Glutamatergic neuron (in vitro differentiated cells): Measurements from ENCODE around the gene SLC35B4. TPM values are rescaled to one million over a fixed set of nuclear protein-coding genes. Genes with fewer than 3 reads are reported as not detected.

Experiments used
- DNase-seq: peaks from one replicate; pipeline ENCODE4 v3.0.0; 2022
- H3K27ac Mint-ChIP-seq: one replicate; pipeline ENCODE4 v1.8.0; 2020; ENCODE audit warnings: mild to moderate bottlenecking, mixed read lengths, inconsistent platforms; ENCODE audit not compliant: unreplicated experiment
- H3K27me3 Mint-ChIP-seq: one replicate; pipeline ENCODE4 v1.8.0; 2020; ENCODE audit warnings: mild to moderate bottlenecking, moderate library complexity, mixed read lengths, inconsistent platforms; ENCODE audit not compliant: unreplicated experiment
- H3K36me3 Mint-ChIP-seq: one replicate; pipeline ENCODE4 v1.8.0; 2020; ENCODE audit warnings: mild to moderate bottlenecking, mixed read lengths, inconsistent platforms; ENCODE audit not compliant: unreplicated experiment
- H3K4me1 Mint-ChIP-seq: one replicate; pipeline ENCODE4 v1.8.0; 2020; ENCODE audit warnings: mild to moderate bottlenecking, low read depth, mixed read lengths, inconsistent platforms; ENCODE audit not compliant: unreplicated experiment
- H3K4me3 Mint-ChIP-seq: one replicate; pipeline ENCODE4 v1.8.0; 2020; ENCODE audit warnings: mild to moderate bottlenecking, mixed read lengths, inconsistent platforms; ENCODE audit not compliant: unreplicated experiment
- H3K9me3 Mint-ChIP-seq: one replicate; pipeline ENCODE4 v1.8.0; 2020; ENCODE audit warnings: mild to moderate bottlenecking, moderate library complexity, mixed read lengths, inconsistent platforms; ENCODE audit not compliant: unreplicated experiment
- total RNA-seq: library from RNA; stranded (reverse); fragmentation: NEBNext Ultra II Directional; extraction: Animal tissue kit (Norgen Biotek cat#: 25700); gene quantifications from one replicate; pipeline ENCODE4 v1.2.1, GENCODE V29; 2021; ENCODE audit not compliant: unreplicated experiment
- TF ChIP-seq, protein P1 (sequence below): fragments of 200-600 bp; sonication (generic); IDR thresholded peaks from one replicate; pipeline ENCODE4 v1.5.0; 2021; ENCODE audit not compliant: partially characterized antibody, unreplicated experiment

The SLC35B4 gene
- total RNA-seq, 1 donor from 2014 or later: 40.9 TPM

DNA sequence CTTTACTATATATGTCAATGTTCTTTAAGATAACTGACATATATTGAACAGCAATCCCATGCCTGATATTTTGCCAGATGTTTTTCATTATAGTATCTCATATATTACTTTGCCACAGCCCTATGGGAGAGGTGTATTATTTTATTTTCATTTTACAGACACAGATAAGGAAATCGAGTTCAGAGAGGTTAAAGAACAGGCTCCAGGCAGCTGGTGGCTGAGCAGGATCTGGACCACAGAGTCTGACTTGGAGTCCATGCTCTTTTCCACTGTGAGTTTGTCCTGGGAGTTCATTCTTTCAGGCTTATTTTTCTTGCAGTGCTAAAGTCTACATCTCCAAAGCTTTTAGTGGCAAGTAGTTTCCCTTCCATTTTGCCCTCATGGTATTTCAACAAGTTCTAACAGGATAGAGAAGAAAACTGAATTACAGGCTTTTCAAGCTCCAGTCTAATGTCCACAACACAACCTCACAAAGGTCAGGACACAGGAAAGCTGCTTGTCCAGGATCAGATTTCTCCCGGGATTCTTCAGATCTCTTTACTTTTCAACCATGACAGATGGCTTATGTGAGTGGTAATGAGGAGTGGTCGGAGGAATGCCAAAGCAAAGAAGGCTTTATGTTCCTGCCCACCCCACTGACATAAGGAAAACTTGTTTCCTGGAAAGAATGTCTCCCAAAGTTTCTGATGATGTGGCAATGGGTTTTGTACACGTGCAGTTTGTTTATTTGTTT, 13.1 kb upstream of the SLC35B4 start:
- no peaks in the 10 kb centered on the region for H3K9me3 Mint-ChIP-seq
- DNase-seq: no peak
- TF ChIP-seq, protein P1, sequence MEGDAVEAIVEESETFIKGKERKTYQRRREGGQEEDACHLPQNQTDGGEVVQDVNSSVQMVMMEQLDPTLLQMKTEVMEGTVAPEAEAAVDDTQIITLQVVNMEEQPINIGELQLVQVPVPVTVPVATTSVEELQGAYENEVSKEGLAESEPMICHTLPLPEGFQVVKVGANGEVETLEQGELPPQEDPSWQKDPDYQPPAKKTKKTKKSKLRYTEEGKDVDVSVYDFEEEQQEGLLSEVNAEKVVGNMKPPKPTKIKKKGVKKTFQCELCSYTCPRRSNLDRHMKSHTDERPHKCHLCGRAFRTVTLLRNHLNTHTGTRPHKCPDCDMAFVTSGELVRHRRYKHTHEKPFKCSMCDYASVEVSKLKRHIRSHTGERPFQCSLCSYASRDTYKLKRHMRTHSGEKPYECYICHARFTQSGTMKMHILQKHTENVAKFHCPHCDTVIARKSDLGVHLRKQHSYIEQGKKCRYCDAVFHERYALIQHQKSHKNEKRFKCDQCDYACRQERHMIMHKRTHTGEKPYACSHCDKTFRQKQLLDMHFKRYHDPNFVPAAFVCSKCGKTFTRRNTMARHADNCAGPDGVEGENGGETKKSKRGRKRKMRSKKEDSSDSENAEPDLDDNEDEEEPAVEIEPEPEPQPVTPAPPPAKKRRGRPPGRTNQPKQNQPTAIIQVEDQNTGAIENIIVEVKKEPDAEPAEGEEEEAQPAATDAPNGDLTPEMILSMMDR: no peak
- no peak overlapping the region for H3K27ac Mint-ChIP-seq
- H3K4me1 Mint-ChIP-seq: peaks cover 15% of the 10 kb centered on the region
- H3K4me3 Mint-ChIP-seq: no peak overlapping the region
- H3K27me3 Mint-ChIP-seq: no peaks in the 10 kb centered on the region
- no peaks in the 10 kb centered on the region for H3K36me3 Mint-ChIP-seq

DNA sequence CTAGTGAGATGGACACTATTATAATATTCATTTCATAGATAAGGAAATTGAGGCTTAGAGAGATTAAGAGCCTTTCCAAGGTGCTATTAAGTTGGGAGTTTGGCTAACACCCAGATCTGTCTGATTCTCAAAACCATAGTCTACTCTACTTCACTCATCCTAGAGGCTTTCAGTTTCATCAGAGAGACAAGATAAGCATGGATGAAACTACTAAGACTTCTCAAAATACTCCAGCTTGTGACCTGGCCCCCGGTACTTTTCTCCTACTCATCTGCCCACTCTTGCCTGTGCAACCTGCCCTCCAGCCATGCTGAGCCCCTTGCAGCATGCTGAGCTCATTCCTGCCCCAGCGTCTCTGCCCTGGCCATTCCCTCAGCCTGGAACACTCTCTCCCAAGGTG, 12.2 kb upstream of the SLC35B4 start:
- Mint-ChIP-seq H3K4me3 (no peak overlapping the region), H3K27ac (no peak overlapping the region)
- TF ChIP-seq, protein P1: no peak

DNA sequence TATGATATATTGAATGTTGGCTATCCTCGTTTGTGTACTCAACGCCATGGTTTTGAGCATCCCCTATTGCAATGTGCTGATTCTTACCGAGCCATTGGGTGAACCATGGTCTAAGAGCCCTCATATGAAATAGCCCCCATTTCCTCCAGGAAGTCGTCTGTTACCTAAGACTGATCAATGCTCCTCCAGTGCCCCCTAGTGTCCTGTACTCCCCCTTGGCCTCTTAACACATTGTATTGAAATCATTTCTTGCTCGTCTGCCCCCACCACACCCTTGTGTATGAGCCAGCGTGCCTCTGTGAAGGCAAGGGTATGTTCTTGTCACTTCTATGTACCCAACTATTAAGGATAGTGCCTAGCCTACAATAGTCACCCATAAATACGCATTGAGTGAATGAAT, 11.2 kb upstream of the SLC35B4 start:
- TF ChIP-seq, protein P1: peak; percentile 21
- peaks cover 6% of the 10 kb centered on the region for H3K4me1 Mint-ChIP-seq
- DNase-seq: peak; percentile 53
- H3K27ac Mint-ChIP-seq: no peak overlapping the region
- H3K27me3 Mint-ChIP-seq: no peaks in the 10 kb centered on the region
- no peaks in the 10 kb centered on the region for H3K36me3 Mint-ChIP-seq
- H3K4me3 Mint-ChIP-seq: no peak overlapping the region
- no peaks in the 10 kb centered on the region for H3K9me3 Mint-ChIP-seq

More for the DNA sequence above, 12.2 kb upstream of the SLC35B4 start:
- Mint-ChIP-seq H3K4me1 (peaks cover 13% of the 10 kb centered on the region), H3K9me3 (no peaks in the 10 kb centered on the region), H3K36me3 (no peaks in the 10 kb centered on the region), H3K27me3 (no peaks in the 10 kb centered on the region)
- no peak for DNase-seq

DNA sequence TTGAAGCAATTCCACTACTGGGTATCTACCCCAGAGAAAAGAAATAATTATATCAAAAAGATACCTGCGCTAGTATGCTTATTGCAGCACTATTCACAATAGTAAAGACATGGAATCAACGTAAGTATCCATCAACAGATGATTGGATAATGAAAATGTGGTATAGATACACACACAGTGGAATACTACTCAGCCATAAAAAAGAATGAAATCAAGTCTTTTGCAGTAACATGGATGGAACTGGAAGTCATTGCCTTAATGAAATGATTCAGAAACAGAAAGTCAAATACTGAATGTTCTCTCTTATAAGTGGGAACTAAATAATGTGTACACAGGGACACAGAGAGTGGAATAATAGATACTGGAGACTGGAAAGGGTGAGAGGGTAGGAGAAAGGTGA, 7.4 kb upstream of the SLC35B4 start:
- Mint-ChIP-seq H3K4me3 (no peak overlapping the region), H3K27me3 (no peaks in the 10 kb centered on the region), H3K4me1 (no peaks in the 10 kb centered on the region), H3K9me3 (no peaks in the 10 kb centered on the region), H3K27ac (no peak overlapping the region), H3K36me3 (no peaks in the 10 kb centered on the region)
- DNase-seq: no peak
- TF ChIP-seq, protein P1: no peak

DNA sequence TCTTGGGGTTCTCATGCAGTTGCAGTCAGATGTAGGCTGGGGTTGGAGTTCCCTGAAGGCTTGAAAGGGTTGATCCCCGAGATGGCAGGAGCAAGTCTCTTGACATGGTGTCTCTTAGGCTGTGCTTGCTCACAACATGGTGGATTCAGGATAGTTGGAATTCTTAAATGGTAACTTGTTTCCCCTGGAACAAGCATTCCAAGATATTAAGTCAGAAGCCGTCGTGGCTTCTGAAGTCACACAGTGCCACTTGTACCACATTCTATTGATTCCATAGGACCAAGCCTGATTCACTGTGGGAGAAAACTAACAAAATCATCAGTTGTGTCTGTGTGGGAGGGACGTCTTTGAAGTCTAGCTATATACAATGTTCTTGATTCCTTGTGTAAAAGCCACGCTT, 3.5 kb upstream of the SLC35B4 start:
- H3K4me1 Mint-ChIP-seq: peaks cover 3% of the 10 kb centered on the region
- H3K36me3 Mint-ChIP-seq: no peaks in the 10 kb centered on the region
- H3K27me3 Mint-ChIP-seq: no peaks in the 10 kb centered on the region
- H3K9me3 Mint-ChIP-seq: peaks cover 2% of the 10 kb centered on the region
- TF ChIP-seq, protein P1: no peak
- DNase-seq: no peak
- H3K27ac Mint-ChIP-seq: no peak overlapping the region
- no peak overlapping the region for H3K4me3 Mint-ChIP-seq
